ENCODE data around the gene GTF3C5.
A peak's percentile ranks its signal among the peaks of the same experiment; 100 is the strongest.

Gene GTF3C5

GRCh38 chr9:133094842-133095393 is 64.1 kb downstream of the GTF3C5 start:
- DNase-seq = no peak

GRCh38 chr9:133098104-133098754 is 67.4 kb downstream of the GTF3C5 start:
- no peak for DNase-seq

GRCh38 chr9:133098871-133099270 is 68.1 kb downstream of the GTF3C5 start:
- DNase-seq = no peak

GRCh38 chr9:133099726-133100505 is 69.1 kb downstream of the GTF3C5 start:
- DNase-seq = no peak

- DNase-seq = no peak
Observed at GRCh38 chr9:133100506-133101355, 69.9 kb downstream of the GTF3C5 start.

GRCh38 chr9:133101356-133102189 is 70.8 kb downstream of the GTF3C5 start:
- DNase-seq = no peak

- DNase-seq = no peak
Observed at GRCh38 chr9:133102190-133103021, 71.6 kb downstream of the GTF3C5 start.

- peak; percentile 77 for DNase-seq
Observed at GRCh38 chr9:133103183-133103986, 72.6 kb downstream of the GTF3C5 start.

- no peak for DNase-seq
Observed at GRCh38 chr9:133103987-133104505, 73.2 kb downstream of the GTF3C5 start.

GRCh38 chr9:133104718-133105460 is 74.1 kb downstream of the GTF3C5 start:
- no peak for DNase-seq

- no peak for DNase-seq
Observed at GRCh38 chr9:133105461-133105770, 74.6 kb downstream of the GTF3C5 start.

GRCh38 chr9:133106511-133107244 is 75.9 kb downstream of the GTF3C5 start:
- DNase-seq = no peak

GRCh38 chr9:133107245-133107722 is 76.5 kb downstream of the GTF3C5 start:
- DNase-seq = no peak

Data from retina (tissue), 1 donor.